GM10266 (cell line): ENCODE measurements around the gene PDE8A.
A peak's percentile ranks its signal among the peaks of the same experiment; 100 is the strongest.
"Not testable (repeated sequence)": the region's sequence is repeated elsewhere in the genome, so short reads cannot be mapped to it uniquely, and the experiment has no call there.

Experiments
- DNase-seq: peaks from one replicate; pipeline ENCODE4 v3.0.0; 2012; ENCODE audit errors: extremely low spot score
- CTCF ChIP-seq: IDR thresholded peaks from 2 replicates; pipeline ENCODE4 v1.5.1; 2012; ENCODE audit warnings: mild to moderate bottlenecking, low read depth; ENCODE audit not compliant: control insufficient read depth, insufficient read depth; ENCODE audit errors: missing control alignments

Gene PDE8A

GRCh38 chr15:85164841-85165466 lies 183.3 kb downstream of the PDE8A start:
- TF ChIP-seq CTCF = no peak
- no peak for DNase-seq

- TF ChIP-seq CTCF = no peak
- DNase-seq = no peak
Observed at GRCh38 chr15:85167568-85167967, 185.9 kb downstream of the PDE8A start.

GRCh38 chr15:85168642-85169173 lies 187.1 kb downstream of the PDE8A start:
- peak; percentile 59 for TF ChIP-seq CTCF
- DNase-seq = peak; percentile 56

GRCh38 chr15:85171736-85172135 lies 190.1 kb downstream of the PDE8A start:
- no peak for TF ChIP-seq CTCF
- no peak for DNase-seq

- no peak for TF ChIP-seq CTCF
- DNase-seq = no peak
Observed at GRCh38 chr15:85172846-85173490, 191.3 kb downstream of the PDE8A start.

GRCh38 chr15:85173630-85174029 lies 192.0 kb downstream of the PDE8A start:
- not testable (repeated sequence) for DNase-seq

- no peak for DNase-seq
- no peak for TF ChIP-seq CTCF
Observed at GRCh38 chr15:85174521-85174920, 192.9 kb downstream of the PDE8A start.

GRCh38 chr15:85177042-85177515 lies 195.4 kb downstream of the PDE8A start:
- not testable (repeated sequence) for DNase-seq
